Stimulated activated CD4-positive, alpha-beta T cell treated with anti-CD3 and anti-CD28 coated beads, Interleukin-1b, Interleukin-23, amount 100 ng/mL, for 24 hours (primary cell): Measurements from ENCODE around the gene TEX10.
"Not testable (repeated sequence)": the region's sequence is repeated elsewhere in the genome, so short reads cannot be mapped to it uniquely, and the experiment has no call there.

Experiments used
- DNase-seq, 4 experiments: peaks; one replicate each; pipeline ENCODE4 v3.0.0-alpha.2; 2020; ENCODE audit warnings: low read depth in 4 of 4, low spot score in 1 of 4

The TEX10 gene

DNA sequence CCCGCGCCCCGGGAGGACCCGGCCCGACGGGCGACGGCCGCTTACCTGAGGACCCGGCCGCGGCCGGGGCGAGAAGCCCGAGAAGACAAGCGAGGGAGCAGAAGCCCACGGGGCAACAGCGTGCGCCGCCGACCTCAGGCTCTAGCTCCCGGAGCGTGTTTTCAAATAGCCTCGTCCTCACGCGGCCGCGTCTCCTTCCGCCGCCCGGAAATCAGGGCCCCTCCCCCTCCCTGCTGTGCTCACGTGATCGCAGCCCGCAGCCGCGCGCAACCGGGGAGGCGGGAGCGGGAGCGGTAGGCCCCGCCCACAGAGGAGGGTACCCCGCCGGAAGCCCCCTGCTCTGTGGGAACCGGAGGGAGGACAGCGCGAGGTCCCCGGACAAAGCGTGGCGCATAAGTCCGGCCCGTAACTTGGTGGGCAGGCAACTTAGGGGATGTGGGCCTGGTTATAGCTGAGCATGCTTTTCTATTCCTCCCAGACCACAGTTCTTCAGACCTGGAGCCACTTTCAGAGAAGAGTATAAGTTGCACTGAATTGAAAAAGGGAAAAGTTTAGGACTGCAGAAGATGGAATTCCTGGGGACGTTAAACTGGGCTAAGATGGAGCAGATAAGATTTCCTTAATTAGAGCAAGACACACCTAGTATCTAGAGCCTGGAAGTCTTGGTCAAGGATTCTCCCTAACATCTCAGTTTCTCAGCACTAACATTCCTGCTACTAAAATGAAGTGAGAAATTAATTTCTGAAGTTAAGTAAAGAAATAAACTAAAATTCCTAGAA is at the start of gene TEX10:
Gene TEX10, minus strand, starts transcription at position 216 of the 779 bp plus-strand sequence. CDS start 3,579 bp downstream, outside the sequence.
- peak; percentile 69 to 85 (median 76) for DNase-seq

DNA sequence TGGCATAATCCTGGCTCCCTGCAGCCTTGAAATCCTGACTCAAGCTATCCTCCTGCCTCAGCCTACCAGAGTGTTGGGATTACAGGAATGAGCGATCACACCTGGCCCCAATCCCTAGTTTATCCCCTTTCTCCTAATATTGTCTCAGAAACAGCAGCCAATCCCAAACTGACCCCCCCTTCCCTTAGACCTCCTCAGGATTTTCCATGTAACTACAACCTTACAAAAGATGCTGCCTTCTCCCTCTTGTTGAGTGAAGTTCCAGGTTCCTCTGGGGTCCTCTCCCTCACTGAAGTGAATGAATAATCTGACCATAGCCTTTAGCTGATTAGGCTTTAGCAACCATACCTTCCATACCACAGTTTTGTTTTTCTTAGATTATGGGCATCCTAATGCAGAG is 48.3 kb upstream of the TEX10 start:
- DNase-seq, result no peak

DNA sequence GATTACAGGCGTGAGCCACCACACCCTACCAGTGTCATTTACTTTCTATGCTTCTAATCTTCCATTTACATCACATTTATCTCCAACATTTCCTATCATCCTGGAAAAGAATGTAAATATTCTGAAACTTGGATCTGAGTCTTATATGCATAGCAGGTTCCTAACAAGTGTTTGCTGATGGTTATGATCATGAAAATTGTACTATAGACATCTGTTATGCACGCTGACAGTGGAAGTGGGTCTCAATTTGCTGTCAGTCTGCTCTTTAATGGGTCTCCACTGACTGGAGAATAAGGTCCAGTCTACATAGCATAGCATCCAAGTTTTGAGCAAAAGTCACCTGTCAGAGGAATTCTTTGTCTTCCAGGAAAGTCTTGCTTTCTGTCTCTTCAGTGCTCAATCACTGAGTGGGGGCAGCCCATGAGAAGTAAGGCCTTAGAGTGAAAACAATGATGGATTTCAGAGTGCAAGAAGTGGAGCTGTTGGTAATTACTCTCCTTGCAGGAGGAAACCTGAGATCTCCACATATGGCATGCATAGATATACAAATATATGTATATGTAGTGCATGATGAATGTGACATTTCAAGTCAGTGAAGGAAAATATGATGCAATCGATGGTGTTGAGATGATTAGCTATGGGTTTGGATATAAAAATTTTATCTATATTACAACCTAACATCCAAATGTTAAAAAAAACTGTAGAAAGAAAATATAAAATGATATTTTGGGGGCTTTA is 45.0 kb upstream of the TEX10 start:
- DNase-seq, result no peak

DNA sequence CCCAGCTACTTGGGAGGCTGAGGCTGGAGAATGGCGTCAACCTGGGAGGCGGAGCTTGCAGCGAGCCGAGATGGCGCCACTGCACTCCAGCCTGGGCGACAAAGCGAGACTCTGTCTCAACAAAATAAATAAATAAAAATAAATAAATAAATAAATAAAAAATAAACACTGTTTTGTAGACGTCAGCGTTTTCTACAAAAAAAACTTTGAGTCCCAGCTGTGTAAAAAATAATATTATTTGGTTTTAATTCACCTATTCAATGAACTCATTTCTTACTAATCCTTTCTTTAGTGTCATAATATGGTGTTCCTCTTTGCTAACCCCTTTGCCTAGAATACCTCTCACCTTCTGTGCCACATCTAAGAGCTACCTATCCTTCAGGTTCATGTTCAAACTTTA is 44.0 kb upstream of the TEX10 start:
- DNase-seq, result no peak

DNA sequence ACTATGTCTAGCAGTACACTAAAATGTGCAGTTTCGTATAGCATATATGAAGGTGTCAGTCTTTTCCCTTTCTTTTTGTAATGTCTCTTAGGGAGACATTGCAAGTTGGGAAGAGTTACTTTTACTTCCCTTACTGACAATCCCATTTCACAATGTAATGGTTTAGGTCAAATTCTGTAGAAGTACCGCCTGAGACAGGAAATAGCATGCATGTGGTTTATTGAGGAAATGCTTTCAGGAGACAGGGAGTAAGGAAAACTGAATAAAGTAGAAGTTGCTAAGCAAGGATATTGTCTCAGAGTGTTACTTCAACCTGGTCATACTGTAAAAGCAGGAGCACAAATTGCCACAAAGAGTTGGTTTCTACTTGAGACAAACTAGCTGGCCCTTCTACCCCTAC is 42.1 kb upstream of the TEX10 start:
- DNase-seq, result no peak

DNA sequence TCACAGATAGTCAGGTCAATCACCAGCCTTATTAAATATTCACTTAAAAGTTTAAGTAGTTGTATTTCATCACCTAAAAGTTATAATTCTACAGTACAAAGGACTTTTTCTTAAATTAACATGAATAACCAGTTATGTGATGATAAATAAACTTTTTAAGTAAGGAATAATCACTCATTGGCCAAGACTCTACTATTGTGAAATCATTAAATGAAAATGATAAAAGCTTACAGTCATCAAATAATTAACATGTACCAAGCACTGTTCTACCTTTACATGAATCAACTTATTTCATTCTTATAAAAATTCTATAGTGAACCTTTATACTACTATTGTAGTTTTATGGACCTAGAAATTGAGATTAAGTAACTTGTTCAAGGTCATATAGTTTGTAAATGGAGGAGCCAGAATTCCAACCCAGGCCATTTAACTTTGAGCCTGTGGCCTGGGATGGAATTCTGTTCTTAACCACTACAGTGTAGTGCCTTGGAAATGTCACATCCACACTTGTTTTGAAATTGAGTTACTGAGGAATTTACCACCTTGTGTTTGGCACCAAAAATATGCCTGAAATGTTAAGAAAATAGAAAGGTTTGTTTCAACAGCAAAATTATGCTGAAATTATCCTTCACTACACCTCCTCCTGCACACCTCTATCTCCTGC is 41.4 kb upstream of the TEX10 start:
- no peak for DNase-seq

DNA sequence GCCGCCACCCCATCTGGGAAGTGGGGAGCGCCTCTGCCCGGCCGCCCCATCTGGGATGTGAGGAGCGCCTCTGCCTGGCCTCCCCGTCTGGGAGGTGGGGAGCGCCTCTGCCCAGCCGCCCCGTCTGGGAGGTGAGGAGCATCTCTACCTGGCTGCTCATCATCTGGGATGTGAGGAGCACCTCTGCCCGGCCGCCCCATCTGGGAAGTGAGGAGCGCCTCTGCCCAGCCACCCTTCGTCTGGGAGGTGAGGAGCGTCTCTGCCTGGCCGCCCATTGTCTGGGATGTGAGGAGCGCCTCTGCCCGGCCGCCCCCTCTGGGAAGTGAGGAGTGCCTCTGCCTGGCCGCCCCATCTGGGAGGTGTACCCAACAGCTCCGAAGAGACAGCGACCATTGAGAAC is 40.2 kb upstream of the TEX10 start:
- DNase-seq, result not testable (repeated sequence)

DNA sequence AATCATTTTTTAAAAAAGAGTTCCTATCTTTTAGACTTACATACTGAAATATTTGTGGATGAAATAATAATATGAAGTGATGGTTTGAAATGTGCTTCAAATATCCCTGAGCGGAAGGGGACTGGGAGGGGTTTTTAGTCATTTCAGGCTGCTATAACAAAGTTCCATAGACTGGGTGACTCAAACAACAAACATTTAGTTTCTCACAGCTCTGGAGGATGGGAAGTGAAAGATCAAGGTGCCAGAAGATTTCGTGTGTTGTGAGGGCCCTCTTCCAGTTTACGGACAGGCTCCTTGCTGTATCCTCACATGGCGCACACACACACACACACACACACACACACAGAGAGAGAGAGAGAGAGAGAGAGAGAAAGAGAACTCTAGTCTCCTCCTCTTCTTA is 27.1 kb upstream of the TEX10 start:
- DNase-seq, result no peak

DNA sequence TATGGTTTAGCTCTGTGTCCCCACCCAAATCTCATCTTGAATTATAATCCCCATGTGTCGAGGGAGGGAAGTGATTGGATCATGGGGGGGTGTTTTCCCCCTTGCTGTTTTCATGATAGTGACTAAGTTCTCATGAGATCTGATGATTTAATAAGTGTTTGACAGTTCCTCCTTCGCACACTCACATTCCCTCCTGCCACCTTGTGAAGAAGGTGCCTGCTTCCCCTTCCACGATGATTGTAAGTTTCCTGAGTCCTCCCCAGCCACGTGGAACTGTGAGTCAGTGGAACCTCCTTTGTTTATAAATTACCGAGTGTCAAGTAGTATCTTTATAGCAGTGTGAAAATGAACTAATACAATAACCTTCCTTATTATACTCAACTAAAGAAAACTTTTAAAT is 24.3 kb upstream of the TEX10 start:
- DNase-seq, result no peak

DNA sequence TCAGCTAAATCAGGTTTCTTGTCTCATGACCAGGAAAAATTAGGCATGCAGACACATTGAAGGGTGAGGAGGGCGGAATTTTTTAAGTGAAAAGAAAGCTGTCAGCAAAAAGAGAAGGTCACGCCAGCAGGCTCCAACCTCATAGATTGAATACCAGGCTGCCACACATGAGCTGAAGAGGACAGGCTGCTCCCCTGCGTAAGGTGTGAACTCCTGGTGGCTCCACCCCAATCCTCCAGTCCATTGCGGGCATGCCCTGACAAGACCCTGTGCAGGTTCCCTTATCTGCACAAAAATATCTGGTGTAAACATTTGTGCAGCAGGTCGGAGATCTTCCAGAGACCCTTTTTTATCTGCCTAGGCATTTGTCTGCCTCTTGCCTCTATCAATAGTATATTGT is 22.9 kb upstream of the TEX10 start:
- no peak for DNase-seq

DNA sequence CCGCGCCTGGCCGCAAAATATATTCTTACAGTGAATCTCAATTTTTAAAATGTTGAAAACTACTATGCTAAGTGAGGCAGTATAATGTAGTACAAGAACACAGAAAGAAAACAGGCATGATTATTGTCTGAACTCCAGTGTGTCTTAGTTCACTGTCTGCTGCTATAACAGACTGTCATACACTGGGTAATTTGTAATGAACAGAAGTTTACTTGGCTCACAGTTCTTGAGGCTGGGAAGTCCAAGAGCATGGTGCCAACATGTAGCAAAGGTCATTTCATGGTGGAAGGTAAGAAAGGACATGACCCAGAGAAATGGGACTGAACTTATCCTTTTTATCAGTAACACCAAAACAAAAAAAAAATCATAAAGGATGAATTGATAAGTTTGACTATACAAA is 19.9 kb upstream of the TEX10 start:
- no peak for DNase-seq

DNA sequence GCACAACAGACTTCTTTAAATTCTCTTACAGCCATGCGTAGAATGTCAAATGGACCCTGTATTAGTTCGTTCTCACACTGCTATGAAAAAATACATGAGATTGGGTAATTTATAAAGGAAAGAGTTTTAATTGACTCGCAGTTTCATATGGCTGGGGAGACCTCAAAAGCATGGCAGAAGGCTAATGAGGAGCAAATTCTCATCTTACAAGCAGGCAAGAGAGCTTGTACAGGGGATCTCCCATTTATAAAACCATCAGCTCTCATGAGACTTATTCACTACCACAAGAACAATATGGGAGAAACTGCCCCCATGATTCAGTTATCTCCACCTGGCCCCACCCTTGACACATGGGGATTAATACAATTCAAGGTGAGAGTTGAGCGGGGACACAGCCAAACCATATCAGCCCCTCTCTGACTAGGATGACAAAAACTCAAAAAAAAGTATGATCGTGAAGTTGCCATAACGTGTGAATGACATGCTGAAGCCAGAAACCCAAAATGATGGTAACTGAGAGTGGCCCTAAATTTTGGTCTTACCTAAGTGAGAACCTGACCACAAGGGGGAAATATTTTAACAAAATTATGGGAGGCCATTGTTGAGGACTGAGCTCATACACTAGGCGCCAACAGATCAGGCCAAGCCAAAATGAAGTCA is 17.5 kb upstream of the TEX10 start:
- no peak for DNase-seq

DNA sequence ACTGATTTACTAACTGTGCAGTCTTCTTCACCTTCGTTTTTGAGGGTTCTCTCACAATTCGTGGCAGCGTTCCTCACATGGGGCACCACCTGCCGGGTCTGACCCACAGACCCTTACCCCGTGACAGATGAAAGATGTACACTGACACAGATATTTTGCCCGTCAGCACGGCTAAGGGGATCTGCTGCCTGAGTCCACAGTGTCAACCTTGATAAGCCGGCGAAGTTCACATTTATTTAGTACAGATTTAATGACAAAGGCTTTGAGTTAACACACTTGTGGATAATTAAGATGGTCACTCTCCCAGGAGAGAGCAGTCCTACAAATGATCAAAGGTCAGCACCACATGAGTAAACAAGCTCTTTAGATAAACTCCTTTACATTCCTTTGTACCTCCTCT is 15.9 kb upstream of the TEX10 start:
- no peak for DNase-seq

DNA sequence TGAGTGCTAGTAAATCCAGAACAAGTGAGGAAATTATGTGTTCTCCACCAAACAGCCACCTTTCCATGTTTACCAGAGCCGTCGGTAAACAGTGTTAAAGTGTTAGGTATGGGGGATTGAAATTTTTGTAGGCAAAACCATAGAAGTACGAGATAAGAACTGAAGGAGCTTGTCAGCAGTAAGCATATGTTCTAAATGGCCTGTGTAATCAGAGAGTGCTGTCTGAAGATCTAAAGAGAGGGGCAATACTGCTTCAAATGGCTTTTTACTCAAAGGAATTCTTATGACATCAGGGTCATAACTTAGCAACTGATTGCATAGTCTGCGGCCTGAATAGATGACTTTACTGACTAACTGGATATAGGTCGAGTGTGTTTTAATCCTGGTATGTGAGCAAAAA is 13.4 kb upstream of the TEX10 start:
- no peak for DNase-seq

DNA sequence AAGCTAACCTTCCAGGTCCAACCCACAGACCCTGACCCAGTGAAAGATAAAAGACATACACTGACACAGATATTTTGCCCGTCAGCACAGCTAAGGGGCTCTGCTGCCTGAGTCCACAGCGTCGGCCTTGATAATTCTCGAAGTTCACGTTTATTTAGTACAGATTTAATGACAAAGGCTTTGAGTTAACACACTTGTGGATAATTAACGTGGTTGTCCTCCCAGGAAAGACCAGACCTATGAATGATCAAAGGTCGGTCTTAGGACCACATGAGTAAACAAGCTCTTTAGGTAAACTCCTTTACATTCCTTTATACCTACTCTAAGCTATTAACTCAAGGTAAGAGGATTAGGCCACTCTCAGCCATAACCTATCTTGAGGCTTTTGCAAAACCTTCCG is 11.3 kb upstream of the TEX10 start:
- no peak for DNase-seq

DNA sequence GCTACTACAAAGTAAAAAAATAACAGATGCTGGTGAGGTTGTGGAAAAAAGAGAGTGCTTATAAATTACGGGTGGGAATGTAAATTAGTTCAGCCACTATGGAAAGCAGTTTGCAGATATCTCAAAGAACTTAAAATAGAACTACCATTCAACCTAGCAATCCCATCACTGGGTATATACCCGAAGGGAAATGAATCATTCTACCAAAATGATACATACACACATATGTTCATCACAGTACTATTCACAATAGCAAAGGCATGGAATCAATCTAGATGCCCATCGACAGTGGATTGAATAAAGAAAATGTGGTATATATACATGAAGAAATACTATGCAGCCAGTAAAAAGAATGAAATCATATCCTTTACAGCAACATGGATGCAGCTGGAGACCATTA is 6.3 kb upstream of the TEX10 start:
- DNase-seq, result no peak

DNA sequence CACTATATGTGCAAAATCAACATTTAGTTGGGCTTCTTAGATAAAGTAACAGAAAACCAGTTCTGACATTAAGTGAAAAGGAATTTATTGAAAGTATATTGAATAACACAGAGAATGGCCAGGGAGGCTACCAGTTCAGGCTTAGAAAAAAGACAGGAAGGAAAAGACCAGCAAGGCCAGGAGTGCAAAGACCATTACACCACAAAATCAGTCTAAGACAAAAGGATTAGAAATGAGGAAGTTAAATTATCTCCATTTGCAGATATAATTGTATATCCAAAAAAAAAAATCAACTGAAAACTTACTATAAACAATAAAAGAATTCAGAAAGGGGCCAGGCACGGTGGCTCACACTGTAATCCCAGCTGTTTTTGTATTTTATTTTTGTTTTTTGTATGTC is 4.8 kb upstream of the TEX10 start:
- DNase-seq, result no peak

DNA sequence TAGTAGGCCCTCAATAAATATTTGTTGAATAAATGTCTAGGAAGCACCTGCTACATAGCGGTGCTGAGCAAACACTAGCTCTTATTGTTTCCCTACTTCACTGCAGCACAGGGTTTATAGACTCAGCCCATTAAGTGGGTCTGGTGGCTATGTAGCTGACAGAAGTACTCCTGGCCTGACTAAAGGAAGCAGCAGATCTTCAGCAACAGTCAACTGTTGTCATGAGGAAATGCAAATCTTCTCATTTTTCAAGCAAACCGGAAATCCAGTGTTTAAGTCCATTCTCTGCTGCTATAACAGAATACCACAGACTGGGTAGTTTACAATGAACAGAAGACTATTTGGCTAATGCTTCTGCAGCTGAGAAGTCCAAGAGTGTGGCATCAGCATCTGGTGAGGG is 2.8 kb upstream of the TEX10 start:
- DNase-seq, result no peak

DNA sequence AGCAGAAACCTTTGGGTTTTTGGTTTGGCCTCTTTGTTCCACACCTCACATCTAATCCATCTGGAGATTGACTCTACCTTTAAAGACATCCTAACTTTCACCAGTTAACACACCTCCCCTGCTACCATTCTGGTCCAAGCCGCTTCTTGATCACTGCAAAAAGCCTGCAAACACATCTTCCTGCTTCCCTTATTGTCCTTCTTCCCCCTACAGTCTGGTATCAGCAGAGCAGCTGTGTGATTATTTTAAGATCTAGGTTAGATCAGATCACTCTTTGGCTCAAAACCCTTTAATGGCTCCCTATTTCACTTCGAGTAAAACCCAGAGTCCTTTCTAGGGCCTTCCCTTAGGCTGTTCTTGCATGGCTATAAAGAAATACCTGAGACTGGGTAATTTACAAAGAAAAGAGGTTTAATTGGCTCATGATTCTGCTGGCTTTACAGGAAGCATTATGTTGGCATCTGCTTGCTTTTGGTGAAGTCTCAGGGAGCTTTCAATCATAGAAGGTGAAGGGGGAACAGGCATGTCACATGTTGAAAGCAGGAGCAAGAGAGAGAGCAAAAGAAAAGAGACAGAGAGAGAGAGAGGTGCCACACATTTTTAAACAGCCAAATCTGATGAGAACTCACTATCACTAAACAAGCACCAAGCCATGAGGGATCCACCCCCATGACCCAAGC is 1.5 kb upstream of the TEX10 start:
- no peak for DNase-seq

DNA sequence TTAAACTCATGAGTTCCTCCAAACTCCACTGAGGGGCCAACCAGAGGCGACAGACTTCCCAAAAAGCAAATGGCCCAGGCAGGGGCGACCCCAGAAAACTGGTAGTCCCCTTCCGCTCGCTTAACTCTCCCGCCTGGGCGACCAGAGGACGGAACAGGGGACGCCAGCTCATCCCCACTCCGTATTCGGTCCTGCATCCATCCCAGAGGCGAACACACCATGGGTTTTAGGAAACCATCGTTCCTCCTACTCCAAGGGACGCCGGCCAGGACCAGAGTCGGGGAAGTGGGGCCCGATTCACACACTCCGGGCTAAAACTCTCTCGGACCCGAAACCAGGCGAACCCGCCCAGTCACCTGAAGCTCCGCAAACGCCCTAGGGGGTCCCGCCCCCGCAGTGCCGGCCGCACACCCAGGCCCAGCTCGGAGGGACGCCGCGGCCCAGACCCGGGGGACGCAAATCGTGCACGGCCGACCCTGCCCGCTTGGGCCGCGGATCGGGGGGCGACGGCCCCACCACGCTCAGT is 478 bp downstream of the TEX10 start:
- DNase-seq, result peak in 2 of 4 experiments; percentile 11 to 13

DNA sequence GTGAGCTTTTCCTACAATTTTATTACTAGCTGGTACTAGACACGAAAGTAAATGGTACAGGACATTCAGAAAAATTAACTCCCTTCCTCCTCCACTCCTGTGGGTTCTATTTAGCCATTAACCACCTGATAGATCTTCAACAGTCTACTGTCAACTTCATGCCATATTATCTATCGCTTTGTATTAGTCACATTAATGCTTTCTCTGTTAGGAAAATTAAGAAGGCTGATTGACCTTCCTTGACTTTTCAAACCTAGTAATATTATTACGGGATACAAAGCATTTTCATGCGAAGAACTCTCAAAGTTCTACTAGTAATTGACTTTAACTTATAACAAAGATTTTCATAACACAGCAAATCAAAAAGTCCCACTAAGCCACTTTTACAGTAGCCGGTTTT is 1.2 kb downstream of the TEX10 start:
- no peak for DNase-seq
